GM18870 (cell line): ENCODE data around the gene FBXL16.

Experiments
- ATAC-seq: cut with Tn5 transposase; IDR thresholded peaks from one replicate; pipeline ENCODE4 v1.9.1; 2021; ENCODE audit warnings: moderate library complexity; ENCODE audit not compliant: unreplicated experiment

The FBXL16 gene

GRCh38 chr16:735982-736453 is 30.4 kb upstream of the FBXL16 start:
- no peak for ATAC-seq

- ATAC-seq: no peak
These were observed 29.6 kb upstream of the FBXL16 start for GRCh38 chr16:734981-735881.

GRCh38 chr16:734208-734980 is 28.8 kb upstream of the FBXL16 start:
- no peak for ATAC-seq

- no peak for ATAC-seq
These were observed 28.0 kb upstream of the FBXL16 start for GRCh38 chr16:733382-734207.

- no peak for ATAC-seq
These were observed 27.3 kb upstream of the FBXL16 start for GRCh38 chr16:732936-733335.

GRCh38 chr16:732332-732731 is 26.7 kb upstream of the FBXL16 start:
- ATAC-seq: no peak

- no peak for ATAC-seq
These were observed 25.3 kb upstream of the FBXL16 start for GRCh38 chr16:730666-731509.

- ATAC-seq: no peak
These were observed 24.4 kb upstream of the FBXL16 start for GRCh38 chr16:729768-730665.

GRCh38 chr16:728890-729744 is 23.5 kb upstream of the FBXL16 start:
- no peak for ATAC-seq

GRCh38 chr16:728131-728889 is 22.7 kb upstream of the FBXL16 start:
- no peak for ATAC-seq

- no peak for ATAC-seq
These were observed 21.8 kb upstream of the FBXL16 start for GRCh38 chr16:727291-727977.

GRCh38 chr16:726438-727290 is 21.1 kb upstream of the FBXL16 start, which contains the start of the genes CCDC78 and HAGHL:
CCDC78 (minus strand) TSS chr16:726443; CDS start chr16:726367, 76 bp downstream.
HAGHL (plus strand) TSS chr16:727106; CDS start chr16:727510, 404 bp downstream.
- no peak for ATAC-seq

- ATAC-seq: no peak
These were observed 20.5 kb upstream of the FBXL16 start for GRCh38 chr16:726188-726437.

GRCh38 chr16:725463-726187 is 20.0 kb upstream of the FBXL16 start:
- no peak for ATAC-seq

- no peak for ATAC-seq
These were observed 19.4 kb upstream of the FBXL16 start for GRCh38 chr16:725041-725376.
